K562 (cell line): ENCODE results near the gene GPSM3. TPM values are rescaled to one million over a fixed set of nuclear protein-coding genes. Genes with fewer than 3 reads are reported as not detected.
A peak's percentile ranks its signal among the peaks of the same experiment; 100 is the strongest.

Experiments used
- ATF2 ChIP-seq: sonication (generic); formaldehyde crosslinking; IDR thresholded peaks from 2 replicates; pipeline ENCODE4 v1.8.1; 2022; ENCODE audit warnings: missing genetic modification reagents
- ATF6 ChIP-seq: sonication (generic); formaldehyde crosslinking; IDR thresholded peaks from 2 replicates; pipeline ENCODE4 v1.4.0; 2020; ENCODE audit warnings: mild to moderate bottlenecking, missing genetic modification reagents
- C11orf30 ChIP-seq: fragments of 450-650 bp; IDR thresholded peaks from 2 replicates; pipeline ENCODE4 v1.6.1; 2016; ENCODE audit warnings: low read depth, mild to moderate bottlenecking
- CCAR2 ChIP-seq: fragments of 200-400 bp; formaldehyde crosslinking; IDR thresholded peaks from 2 replicates; pipeline ENCODE4 v1.6.1; 2017; ENCODE audit warnings: mild to moderate bottlenecking, low read depth, low read length
- HDAC2 ChIP-seq: fragments of 450-650 bp; IDR thresholded peaks from 2 replicates; pipeline ENCODE4 v1.6.1; 2016; ENCODE audit warnings: mild to moderate bottlenecking
- NCOR1 ChIP-seq: fragments of 450-650 bp; IDR thresholded peaks from 2 replicates; pipeline ENCODE4 v1.6.1; 2016; ENCODE audit warnings: mild to moderate bottlenecking, moderate library complexity
- PHB2 ChIP-seq: fragments of 450-650 bp; IDR thresholded peaks from 2 replicates; pipeline ENCODE4 v1.6.1; 2017; ENCODE audit warnings: low read depth
- PRMT5 ChIP-seq: sonication (generic); formaldehyde crosslinking; IDR thresholded peaks from 2 replicates; pipeline ENCODE4 v1.5.0; 2020; ENCODE audit warnings: missing genetic modification reagents
- RFX1 ChIP-seq: fragments of 450-650 bp; IDR thresholded peaks from 2 replicates; pipeline ENCODE4 v1.6.1; 2016; ENCODE audit warnings: mild to moderate bottlenecking, moderate library complexity
- SMARCE1 ChIP-seq: fragments of 450-650 bp; IDR thresholded peaks from 2 replicates; pipeline ENCODE4 v1.7.1; 2016; ENCODE audit warnings: mild to moderate bottlenecking
- SRSF9 ChIP-seq: fragments of 200-400 bp; formaldehyde crosslinking; IDR thresholded peaks from 2 replicates; pipeline ENCODE4 v1.6.1; 2017; ENCODE audit warnings: low read depth, low read length, borderline replicate concordance
- TOE1 ChIP-seq, 2 experiments: fragments of 450-650 bp in 1 of 2; sonication (generic) in 1 of 2; formaldehyde crosslinking in 1 of 2; IDR thresholded peaks; 2 replicates each; pipeline versions ENCODE4 v1.7.1 to v1.8.0; 2016 to 2022; ENCODE audit warnings: borderline replicate concordance in 2 of 2, mild to moderate bottlenecking in 2 of 2, antibody characterized with exemption in 1 of 2, inconsistent platforms in 1 of 2, low read depth in 1 of 2, missing genetic modification reagents in 1 of 2, moderate library complexity in 1 of 2
- XRCC5 ChIP-seq: fragments of 200-400 bp; formaldehyde crosslinking; IDR thresholded peaks from 2 replicates; pipeline ENCODE4 v1.6.1; 2017; ENCODE audit warnings: low read depth, mild to moderate bottlenecking, low read length
- ZBED1 ChIP-seq: IDR thresholded peaks from 2 replicates; pipeline ENCODE4 v1.6.1; 2014
- ZBTB33 ChIP-seq: sonication (generic); formaldehyde crosslinking; IDR thresholded peaks from 2 replicates; pipeline ENCODE4 v1.8.1; 2023; ENCODE audit warnings: mild to moderate bottlenecking, missing genetic modification reagents
- polyA plus RNA-seq, 8 experiments: library from polyadenylated mRNA; depleted of rRNA in 4 of 8; stranded (reverse) in 5 of 8; unstranded in 3 of 8; fragments of >200 nt; fragmentation: Nextera tagmentation in 2 of 8; fragmentation: Illumina TruSeq in 1 of 8; extraction: Ambion mirVana in 2 of 8; extraction: Trizol in 1 of 8; gene quantifications; 2 replicates each; pipeline versions ENCODE4 v1.2.1 to v1.2.3, GENCODE V29; 2011 to 2014; ENCODE audit warnings: inconsistent platforms in 1 of 8, missing spikeins in 1 of 8
- total RNA-seq, 7 experiments: library from RNA; depleted of rRNA in 6 of 7; stranded (reverse); fragments of >200 nt in 6 of 7; fragmentation: Illumina TruSeq in 2 of 7; extraction: Trizol in 2 of 7; gene quantifications; 2 replicates each; pipeline versions ENCODE4 v1.2.1 to v1.2.3, GENCODE V29; 2011 to 2021; ENCODE audit warnings: low replicate concordance in 1 of 7
- TF ChIP-seq, protein P1 (sequence below), 3 experiments: fragments of 200-800 bp in 1 of 3; sonication (Bioruptor generic) in 1 of 3; sonication (generic) in 1 of 3; formaldehyde crosslinking in 1 of 3; IDR thresholded peaks; 2 replicates each; pipeline versions ENCODE4 v1.6.1 to v1.8.0; 2016 to 2022; ENCODE audit warnings: mild to moderate bottlenecking in 2 of 3, missing compliant biosample characterization in 2 of 3, missing genetic modification characterization in 2 of 3, missing genetic modification reagents in 1 of 3
- TF ChIP-seq, protein P2 (sequence below): sonication (generic); formaldehyde crosslinking; IDR thresholded peaks from 2 replicates; pipeline ENCODE4 v1.8.1; 2023; ENCODE audit warnings: mild to moderate bottlenecking, missing genetic modification reagents

GPSM3 gene
- total and polyA plus RNA-seq, 9 of the 15 experiments (the other 6 are each of a cell fraction or from before 2014, with no cell fraction given): 5.3 to 42.6 (median 24.4) TPM

- TF ChIP-seq ATF6 (CRISPR knock-in tag) (no peak), RFX1 (peak; percentile 94), PRMT5 (CRISPR knock-in tag) (0 out of 2 replicates have a peak, but pooled peaks have one; percentile 26), XRCC5 (no peak; the same call in 1 of the 2 replicates), SRSF9 (no peak), TOE1 (IDR thresholded peaks at IDR 0.05; ENCODE audit: borderline replicate concordance) (peak; percentile 75; the same call in 1 of the 2 replicates), TOE1 (CRISPR knock-in tag; IDR thresholded peaks at IDR 0.05; ENCODE audit: borderline replicate concordance, low read depth) (peak; percentile 80; the same call in 1 of the 2 replicates), ATF2 (peak; percentile 89; the same call in 1 of the 2 replicates), PHB2 (no peak; the same call in none of the 2 replicates), HDAC2 (peak; percentile 50; the same call in 1 of the 2 replicates), CCAR2 (no peak), SMARCE1 (peak; percentile 36), C11orf30 (peak; percentile 99), NCOR1 (peak; percentile 3; the same call in 1 of the 2 replicates), ZBTB33 (CRISPR knock-in tag) (no peak; the same call in 1 of the 2 replicates), ZBED1 (no peak; the same call in 1 of the 2 replicates)
- TF ChIP-seq, protein P1, sequence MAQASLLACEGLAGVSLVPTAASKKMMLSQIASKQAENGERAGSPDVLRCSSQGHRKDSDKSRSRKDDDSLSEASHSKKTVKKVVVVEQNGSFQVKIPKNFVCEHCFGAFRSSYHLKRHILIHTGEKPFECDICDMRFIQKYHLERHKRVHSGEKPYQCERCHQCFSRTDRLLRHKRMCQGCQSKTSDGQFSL (CRISPR knock-in tag; IDR thresholded peaks at IDR 0.05): no peak
- TF ChIP-seq, protein P1 (tag; IDR thresholded peaks at IDR 0.05): no peak; a peak in 1 of 4 replicates
- TF ChIP-seq, protein P2, sequence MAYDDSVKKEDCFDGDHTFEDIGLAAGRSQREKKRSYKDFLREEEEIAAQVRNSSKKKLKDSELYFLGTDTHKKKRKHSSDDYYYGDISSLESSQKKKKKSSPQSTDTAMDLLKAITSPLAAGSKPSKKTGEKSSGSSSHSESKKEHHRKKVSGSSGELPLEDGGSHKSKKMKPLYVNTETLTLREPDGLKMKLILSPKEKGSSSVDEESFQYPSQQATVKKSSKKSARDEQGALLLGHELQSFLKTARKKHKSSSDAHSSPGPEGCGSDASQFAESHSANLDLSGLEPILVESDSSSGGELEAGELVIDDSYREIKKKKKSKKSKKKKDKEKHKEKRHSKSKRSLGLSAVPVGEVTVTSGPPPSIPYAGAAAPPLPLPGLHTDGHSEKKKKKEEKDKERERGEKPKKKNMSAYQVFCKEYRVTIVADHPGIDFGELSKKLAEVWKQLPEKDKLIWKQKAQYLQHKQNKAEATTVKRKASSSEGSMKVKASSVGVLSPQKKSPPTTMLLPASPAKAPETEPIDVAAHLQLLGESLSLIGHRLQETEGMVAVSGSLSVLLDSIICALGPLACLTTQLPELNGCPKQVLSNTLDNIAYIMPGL (CRISPR knock-in tag): peak; percentile 48; the same call in 1 of the 2 replicates
Measured at GRCh38 chr6:32195902-32196681, 3.6 kb upstream of the GPSM3 start (continued).
